WTC11 (cell line): ENCODE measurements around the gene PIGU. TPM values are rescaled to one million over a fixed set of nuclear protein-coding genes. Genes with fewer than 3 reads are reported as not detected.

Experiments used
- ATAC-seq: fragments of 200-7000 bp; cut with Tn5 transposase; 2 replicates; pipeline ENCODE4 v1.10.0; 2021; ENCODE audit warnings: mild to moderate bottlenecking, moderate library complexity
- CTCF ChIA-PET: fragments of 300-600 bp; sonication (Branson Sonifier 250); formaldehyde crosslinking; loops from one replicate; lab custom pipeline; 2021; ENCODE audit warnings: antibody characterized with exemption; lab: Charles Lee
- POLR2A ChIA-PET: fragments of 350-600 bp; sonication (Branson Sonifier 250); formaldehyde crosslinking; loops from one replicate; lab custom pipeline; 2021; ENCODE audit warnings: antibody characterized with exemption; lab: Charles Lee
- DNase-seq: peaks from one replicate; pipeline ENCODE4 v3.0.0; 2021; ENCODE audit warnings: low spot score
- H3K27ac Mint-ChIP-seq: 2 replicates; pipeline ENCODE4 v1.8.0; 2021; ENCODE audit warnings: mixed read lengths
- H3K27me3 Mint-ChIP-seq: 2 replicates; pipeline ENCODE4 v1.8.0; 2021; ENCODE audit warnings: low read depth, mild to moderate bottlenecking, moderate library complexity, mixed read lengths
- H3K36me3 Mint-ChIP-seq: 2 replicates; pipeline ENCODE4 v1.8.0; 2021; ENCODE audit warnings: mixed read lengths
- H3K4me1 Mint-ChIP-seq: 2 replicates; pipeline ENCODE4 v1.8.0; 2022; ENCODE audit warnings: mixed read lengths
- H3K4me3 Mint-ChIP-seq: 2 replicates; pipeline ENCODE4 v1.8.0; 2021; ENCODE audit warnings: mild to moderate bottlenecking, moderate library complexity, mixed read lengths
- H3K9me3 Mint-ChIP-seq: 2 replicates; pipeline ENCODE4 v1.8.0; 2021; ENCODE audit warnings: mixed read lengths
- ELF4 ChIP-seq: sonication (generic); formaldehyde crosslinking; IDR thresholded peaks from 2 replicates; pipeline ENCODE4 v1.8.1; 2022; ENCODE audit warnings: low read depth, mild to moderate bottlenecking, moderate library complexity, missing genetic modification reagents
- EMX1 ChIP-seq: fragments of 250-450 bp; sonication (Bioruptor Pico); IDR thresholded peaks from 2 replicates; pipeline ENCODE4 v1.8.0; 2021; ENCODE audit warnings: mild to moderate bottlenecking
- ETV6 ChIP-seq: sonication (generic); formaldehyde crosslinking; IDR thresholded peaks from 2 replicates; pipeline ENCODE4 v1.8.1; 2022; ENCODE audit warnings: mild to moderate bottlenecking, missing genetic modification reagents
- FOXK1 ChIP-seq: sonication (generic); formaldehyde crosslinking; IDR thresholded peaks from 2 replicates; pipeline ENCODE4 v1.8.0; 2022; ENCODE audit warnings: mild to moderate bottlenecking, moderate library complexity, missing genetic modification reagents
- GABPB1 ChIP-seq: sonication (generic); formaldehyde crosslinking; IDR thresholded peaks from 2 replicates; pipeline ENCODE4 v1.8.1; 2023; ENCODE audit warnings: mild to moderate bottlenecking, missing genetic modification reagents
- NR3C1 ChIP-seq: sonication (generic); formaldehyde crosslinking; conservative IDR thresholded peaks from 2 replicates; pipeline ENCODE4 v1.8.1; 2023; ENCODE audit warnings: low read depth, mild to moderate bottlenecking, missing genetic modification reagents
- SMAD4 ChIP-seq: sonication (generic); formaldehyde crosslinking; IDR thresholded peaks from 2 replicates; pipeline ENCODE4 v1.8.0; 2022; ENCODE audit warnings: mild to moderate bottlenecking, missing genetic modification reagents
- TP53 ChIP-seq: sonication (generic); formaldehyde crosslinking; IDR thresholded peaks from 2 replicates; pipeline ENCODE4 v1.8.1; 2023; ENCODE audit warnings: mild to moderate bottlenecking, missing genetic modification reagents
- ZNF263 ChIP-seq: sonication (generic); formaldehyde crosslinking; IDR thresholded peaks from 2 replicates; pipeline ENCODE4 v1.8.1; 2022; ENCODE audit warnings: low read depth, mild to moderate bottlenecking, moderate library complexity, missing genetic modification reagents
- ZNF396 ChIP-seq: fragments of 250-450 bp; sonication (Bioruptor Pico); IDR thresholded peaks from 2 replicates; pipeline ENCODE4 v1.8.0; 2021; ENCODE audit warnings: mild to moderate bottlenecking, moderate library complexity, borderline replicate concordance
- ZNF416 ChIP-seq: fragments of 250-450 bp; sonication (Bioruptor Pico); IDR thresholded peaks from 2 replicates; pipeline ENCODE4 v1.9.0; 2021; ENCODE audit warnings: mild to moderate bottlenecking, inconsistent platforms
- total RNA-seq: library from RNA; stranded (reverse); gene quantifications from 3 replicates; pipeline ENCODE4 v1.2.3, GENCODE V29; 2021
- TF ChIP-seq, protein P1 (sequence below): fragments of 250-450 bp; sonication (Bioruptor Pico); IDR thresholded peaks from 2 replicates; pipeline ENCODE4 v1.9.0; 2021; ENCODE audit warnings: mild to moderate bottlenecking
- TF ChIP-seq, protein P2 (sequence below): fragments of 250-450 bp; sonication (Bioruptor Pico); IDR thresholded peaks from 2 replicates; pipeline ENCODE4 v1.9.0; 2021; ENCODE audit warnings: mild to moderate bottlenecking
- TF ChIP-seq, protein P3 (sequence below): fragments of 250-450 bp; sonication (Bioruptor Pico); conservative IDR thresholded peaks from 2 replicates; pipeline ENCODE4 v1.9.0; 2021; ENCODE audit warnings: mild to moderate bottlenecking
- TF ChIP-seq, protein P4 (sequence below): sonication (generic); formaldehyde crosslinking; IDR thresholded peaks from 2 replicates; pipeline ENCODE4 v1.8.1; 2023; ENCODE audit warnings: mild to moderate bottlenecking, missing genetic modification reagents, moderate library complexity
- TF ChIP-seq, protein P5 (sequence below): fragments of 200-600 bp; IDR thresholded peaks from 2 replicates; pipeline ENCODE4 v1.8.0; 2022; ENCODE audit warnings: antibody characterized with exemption
- TF ChIP-seq, protein P6 (sequence below): sonication (generic); formaldehyde crosslinking; IDR thresholded peaks from 2 replicates; pipeline ENCODE4 v1.8.1; 2023; ENCODE audit warnings: mild to moderate bottlenecking, missing genetic modification reagents, moderate library complexity

Gene PIGU
- total RNA-seq, 1 experiment from 2014 or later, result 24.8 TPM

DNA sequence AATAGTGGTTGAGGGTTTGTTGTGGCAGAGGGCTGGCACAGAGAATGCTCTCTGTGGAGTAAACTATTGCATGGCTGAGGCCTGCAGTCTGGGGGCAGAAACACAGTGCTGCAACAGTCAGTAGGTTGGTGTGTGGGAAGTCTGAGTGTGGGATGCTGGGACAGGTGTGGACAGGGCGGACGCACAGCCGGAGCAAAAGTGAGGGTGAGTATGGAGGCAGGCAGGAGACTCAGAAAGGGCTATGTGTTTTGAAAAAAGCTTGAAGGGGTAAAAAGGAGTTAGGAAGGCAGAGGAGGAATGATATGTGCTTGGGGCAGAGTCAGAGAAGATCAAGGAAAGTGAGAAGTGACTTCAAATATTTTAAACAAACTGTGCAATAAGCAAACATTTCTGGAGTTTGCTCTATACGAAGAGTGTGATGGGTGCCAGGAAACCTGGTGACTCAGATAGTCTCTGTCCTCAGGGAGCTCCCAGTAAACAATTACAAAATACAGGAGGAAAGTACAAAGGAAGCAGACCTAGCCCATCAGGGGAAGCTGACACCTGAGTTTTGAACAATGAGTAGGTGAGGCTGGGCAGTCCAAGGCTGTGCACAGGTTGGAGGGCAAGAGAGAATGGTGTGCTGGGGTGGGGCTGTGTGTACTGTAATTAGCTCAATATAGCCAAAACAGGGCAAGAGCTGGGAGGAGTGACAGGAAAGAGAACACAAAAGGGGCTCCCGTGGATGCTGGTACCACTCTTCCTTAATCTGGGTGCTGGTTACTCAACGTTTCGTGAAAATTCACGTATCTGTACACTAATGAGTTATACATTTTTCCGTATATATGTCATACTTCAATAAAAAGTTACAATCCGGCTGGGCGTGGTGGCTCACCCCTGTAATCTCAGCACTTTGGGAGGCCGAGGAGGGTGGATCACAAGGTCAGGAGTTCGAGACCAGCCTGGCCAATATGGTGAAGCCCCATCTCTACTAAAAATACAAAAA is 55.2 kb downstream of the PIGU start:
- ChIA-PET CTCF (no interaction called here), POLR2A (no interaction called here)
- DNase-seq, result no peak
- TF ChIP-seq GABPB1 (CRISPR knock-in tag) (peak; percentile 85), EMX1 (CRISPR knock-in tag) (no peak)
- TF ChIP-seq, protein P1, sequence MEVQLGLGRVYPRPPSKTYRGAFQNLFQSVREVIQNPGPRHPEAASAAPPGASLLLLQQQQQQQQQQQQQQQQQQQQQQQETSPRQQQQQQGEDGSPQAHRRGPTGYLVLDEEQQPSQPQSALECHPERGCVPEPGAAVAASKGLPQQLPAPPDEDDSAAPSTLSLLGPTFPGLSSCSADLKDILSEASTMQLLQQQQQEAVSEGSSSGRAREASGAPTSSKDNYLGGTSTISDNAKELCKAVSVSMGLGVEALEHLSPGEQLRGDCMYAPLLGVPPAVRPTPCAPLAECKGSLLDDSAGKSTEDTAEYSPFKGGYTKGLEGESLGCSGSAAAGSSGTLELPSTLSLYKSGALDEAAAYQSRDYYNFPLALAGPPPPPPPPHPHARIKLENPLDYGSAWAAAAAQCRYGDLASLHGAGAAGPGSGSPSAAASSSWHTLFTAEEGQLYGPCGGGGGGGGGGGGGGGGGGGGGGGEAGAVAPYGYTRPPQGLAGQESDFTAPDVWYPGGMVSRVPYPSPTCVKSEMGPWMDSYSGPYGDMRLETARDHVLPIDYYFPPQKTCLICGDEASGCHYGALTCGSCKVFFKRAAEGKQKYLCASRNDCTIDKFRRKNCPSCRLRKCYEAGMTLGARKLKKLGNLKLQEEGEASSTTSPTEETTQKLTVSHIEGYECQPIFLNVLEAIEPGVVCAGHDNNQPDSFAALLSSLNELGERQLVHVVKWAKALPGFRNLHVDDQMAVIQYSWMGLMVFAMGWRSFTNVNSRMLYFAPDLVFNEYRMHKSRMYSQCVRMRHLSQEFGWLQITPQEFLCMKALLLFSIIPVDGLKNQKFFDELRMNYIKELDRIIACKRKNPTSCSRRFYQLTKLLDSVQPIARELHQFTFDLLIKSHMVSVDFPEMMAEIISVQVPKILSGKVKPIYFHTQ, result no peak
- Mint-ChIP-seq H3K4me3 (no peak overlapping the region), H3K27me3 (no peaks in the 10 kb centered on the region), H3K36me3 (peaks cover 18% of the 10 kb centered on the region), H3K27ac (peak overlapping the region; percentile 38), H3K9me3 (peaks cover 12% of the 10 kb centered on the region), H3K4me1 (no peaks in the 10 kb centered on the region)
- ATAC-seq, result no peak

GRCh38 chr20:34621036-34621343 is 55.9 kb downstream of the PIGU start:
- ChIA-PET CTCF (no interaction called here), POLR2A (no interaction called here)
- no peak for DNase-seq
- peaks cover 20% of the 10 kb centered on the region for H3K36me3 Mint-ChIP-seq
- TF ChIP-seq ZNF416 (no peak), TP53 (CRISPR knock-in tag) (no peak), NR3C1 (no peak), FOXK1 (no peak), SMAD4 (CRISPR knock-in tag) (no peak), ETV6 (CRISPR knock-in tag) (no peak), ZNF396 (CRISPR knock-in tag) (no peak), ZNF263 (CRISPR knock-in tag) (no peak), ELF4 (no peak)
- TF ChIP-seq, protein P2, sequence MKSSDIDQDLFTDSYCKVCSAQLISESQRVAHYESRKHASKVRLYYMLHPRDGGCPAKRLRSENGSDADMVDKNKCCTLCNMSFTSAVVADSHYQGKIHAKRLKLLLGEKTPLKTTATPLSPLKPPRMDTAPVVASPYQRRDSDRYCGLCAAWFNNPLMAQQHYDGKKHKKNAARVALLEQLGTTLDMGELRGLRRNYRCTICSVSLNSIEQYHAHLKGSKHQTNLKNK (CRISPR knock-in tag), result no peak
- TF ChIP-seq, protein P3, sequence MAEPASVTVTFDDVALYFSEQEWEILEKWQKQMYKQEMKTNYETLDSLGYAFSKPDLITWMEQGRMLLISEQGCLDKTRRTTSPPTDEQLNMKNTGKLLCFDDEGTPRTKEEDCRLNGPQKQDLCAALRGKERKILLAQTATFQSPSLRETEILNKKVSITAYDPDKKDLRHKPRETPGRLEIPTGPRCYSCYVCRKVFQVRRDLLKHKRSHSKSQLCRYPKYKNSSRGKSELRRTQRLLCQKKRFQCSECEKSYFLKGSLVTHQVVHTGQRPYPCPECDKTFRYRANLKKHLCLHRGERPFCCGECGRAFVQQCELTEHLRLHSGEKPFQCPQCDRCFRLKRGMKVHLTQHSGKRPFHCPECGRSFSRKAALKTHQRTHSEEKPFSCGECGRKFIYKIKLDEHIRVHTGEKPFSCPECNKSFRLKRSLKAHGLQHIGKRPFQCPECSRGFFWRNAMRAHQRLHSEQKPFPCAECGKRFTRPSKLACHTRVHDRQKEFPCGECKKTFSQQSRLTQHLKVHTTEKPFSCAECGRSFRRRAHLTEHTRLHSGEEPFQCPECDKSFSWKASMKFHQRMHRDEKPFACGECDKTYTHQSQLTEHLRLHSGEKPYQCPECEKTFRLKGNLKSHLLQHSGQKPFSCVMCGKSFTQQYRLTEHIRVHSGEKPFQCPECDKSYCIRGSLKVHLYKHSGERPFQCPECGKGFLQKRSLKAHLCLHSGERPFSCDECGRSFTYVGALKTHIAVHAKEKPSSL (CRISPR knock-in tag), result no peak
- TF ChIP-seq, protein P1, result no peak
- TF ChIP-seq, protein P4, sequence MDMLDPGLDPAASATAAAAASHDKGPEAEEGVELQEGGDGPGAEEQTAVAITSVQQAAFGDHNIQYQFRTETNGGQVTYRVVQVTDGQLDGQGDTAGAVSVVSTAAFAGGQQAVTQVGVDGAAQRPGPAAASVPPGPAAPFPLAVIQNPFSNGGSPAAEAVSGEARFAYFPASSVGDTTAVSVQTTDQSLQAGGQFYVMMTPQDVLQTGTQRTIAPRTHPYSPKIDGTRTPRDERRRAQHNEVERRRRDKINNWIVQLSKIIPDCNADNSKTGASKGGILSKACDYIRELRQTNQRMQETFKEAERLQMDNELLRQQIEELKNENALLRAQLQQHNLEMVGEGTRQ (CRISPR knock-in tag), result no peak
- TF ChIP-seq, protein P5, sequence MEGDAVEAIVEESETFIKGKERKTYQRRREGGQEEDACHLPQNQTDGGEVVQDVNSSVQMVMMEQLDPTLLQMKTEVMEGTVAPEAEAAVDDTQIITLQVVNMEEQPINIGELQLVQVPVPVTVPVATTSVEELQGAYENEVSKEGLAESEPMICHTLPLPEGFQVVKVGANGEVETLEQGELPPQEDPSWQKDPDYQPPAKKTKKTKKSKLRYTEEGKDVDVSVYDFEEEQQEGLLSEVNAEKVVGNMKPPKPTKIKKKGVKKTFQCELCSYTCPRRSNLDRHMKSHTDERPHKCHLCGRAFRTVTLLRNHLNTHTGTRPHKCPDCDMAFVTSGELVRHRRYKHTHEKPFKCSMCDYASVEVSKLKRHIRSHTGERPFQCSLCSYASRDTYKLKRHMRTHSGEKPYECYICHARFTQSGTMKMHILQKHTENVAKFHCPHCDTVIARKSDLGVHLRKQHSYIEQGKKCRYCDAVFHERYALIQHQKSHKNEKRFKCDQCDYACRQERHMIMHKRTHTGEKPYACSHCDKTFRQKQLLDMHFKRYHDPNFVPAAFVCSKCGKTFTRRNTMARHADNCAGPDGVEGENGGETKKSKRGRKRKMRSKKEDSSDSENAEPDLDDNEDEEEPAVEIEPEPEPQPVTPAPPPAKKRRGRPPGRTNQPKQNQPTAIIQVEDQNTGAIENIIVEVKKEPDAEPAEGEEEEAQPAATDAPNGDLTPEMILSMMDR, result no peak
- TF ChIP-seq, protein P6, sequence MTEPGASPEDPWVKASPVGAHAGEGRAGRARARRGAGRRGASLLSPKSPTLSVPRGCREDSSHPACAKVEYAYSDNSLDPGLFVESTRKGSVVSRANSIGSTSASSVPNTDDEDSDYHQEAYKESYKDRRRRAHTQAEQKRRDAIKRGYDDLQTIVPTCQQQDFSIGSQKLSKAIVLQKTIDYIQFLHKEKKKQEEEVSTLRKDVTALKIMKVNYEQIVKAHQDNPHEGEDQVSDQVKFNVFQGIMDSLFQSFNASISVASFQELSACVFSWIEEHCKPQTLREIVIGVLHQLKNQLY (CRISPR knock-in tag), result no peak
- no peaks in the 10 kb centered on the region for H3K27me3 Mint-ChIP-seq
- H3K9me3 Mint-ChIP-seq, result peaks cover 12% of the 10 kb centered on the region
- H3K4me3 Mint-ChIP-seq, result no peak overlapping the region
- ATAC-seq, result no peak
- H3K4me1 Mint-ChIP-seq, result no peaks in the 10 kb centered on the region
- H3K27ac Mint-ChIP-seq, result 0 out of 2 replicates have a peak overlapping the region, but pooled peaks have one; percentile 38
